OCI-LY1 (cell line): ENCODE data around the gene MRPL24.

ENCODE experiments used
- CTCF ChIP-seq: fragments of 200-600 bp; sonication (generic), shearing (Covaris generic); IDR thresholded peaks from 2 replicates; pipeline ENCODE4 v1.5.1; 2017; ENCODE audit warnings: mild to moderate bottlenecking, antibody characterized with exemption, low read length, moderate library complexity, mixed read lengths
- EZH2 ChIP-seq: fragments of 200-600 bp; sonication (generic), shearing (Covaris generic); IDR thresholded peaks from 2 replicates; pipeline ENCODE4 v1.8.0; 2017; ENCODE audit warnings: borderline replicate concordance, mixed run types, mild to moderate bottlenecking, antibody characterized with exemption, low read length, moderate library complexity, mixed read lengths

- TF ChIP-seq CTCF, result no peak; the same call in 1 of the 2 replicates
- TF ChIP-seq EZH2, result no peak
These were observed 32.7 kb upstream of the MRPL24 start for GRCh38 chr1:156773607-156774006.
